GM20431 (cell line): Measurements from ENCODE around the gene CFTR.

ENCODE experiments used
- in situ Hi-C: fragments of 300-500 bp; cut with MseI, MboI; formaldehyde crosslinking; loops from one replicate; pipeline ENCODE4 v1.15.0; 2020; ENCODE audit warnings: low sequenced_read_pairs; ENCODE audit not compliant: unreplicated experiment

The CFTR gene

GRCh38 chr7:117572856-117573620 lies 93.2 kb downstream of the CFTR start:
- in situ Hi-C loops: no loop called here

GRCh38 chr7:117581424-117581823 lies 101.6 kb downstream of the CFTR start:
- in situ Hi-C loops: no loop called here

- in situ Hi-C loops: no loop called here
Observed at GRCh38 chr7:117582219-117582704, 102.4 kb downstream of the CFTR start.

GRCh38 chr7:117587931-117588330 lies 108.1 kb downstream of the CFTR start:
- in situ Hi-C loops: no loop called here

- in situ Hi-C loops: no loop called here
Observed at GRCh38 chr7:117588352-117588794, 108.5 kb downstream of the CFTR start.

- in situ Hi-C loops: no loop called here
Observed at GRCh38 chr7:117590191-117590590, 110.4 kb downstream of the CFTR start.

GRCh38 chr7:117592011-117592635 lies 112.3 kb downstream of the CFTR start:
- in situ Hi-C loops: no loop called here

GRCh38 chr7:117596134-117596533 lies 116.3 kb downstream of the CFTR start:
- in situ Hi-C loops: no loop called here

- in situ Hi-C loops: no loop called here
Observed at GRCh38 chr7:117597755-117598154, 117.9 kb downstream of the CFTR start.

GRCh38 chr7:117600911-117601310 lies 121.1 kb downstream of the CFTR start:
- in situ Hi-C loops: no loop called here

- in situ Hi-C loops: no loop called here
Observed at GRCh38 chr7:117603627-117604026, 123.8 kb downstream of the CFTR start.

- in situ Hi-C loops: no loop called here
Observed at GRCh38 chr7:117605712-117606111, 125.9 kb downstream of the CFTR start.

GRCh38 chr7:117606132-117606531 lies 126.3 kb downstream of the CFTR start:
- in situ Hi-C loops: no loop called here

GRCh38 chr7:117610396-117610795 lies 130.6 kb downstream of the CFTR start:
- in situ Hi-C loops: no loop called here

GRCh38 chr7:117612637-117613036 lies 132.8 kb downstream of the CFTR start:
- in situ Hi-C loops: no loop called here

GRCh38 chr7:117616694-117617093 lies 136.9 kb downstream of the CFTR start:
- in situ Hi-C loops: no loop called here

GRCh38 chr7:117619681-117620080 lies 139.9 kb downstream of the CFTR start:
- in situ Hi-C loops: no loop called here

GRCh38 chr7:117621075-117621618 lies 141.3 kb downstream of the CFTR start:
- in situ Hi-C loops: no loop called here

GRCh38 chr7:117623606-117624005 lies 143.8 kb downstream of the CFTR start:
- in situ Hi-C loops: no loop called here

- in situ Hi-C loops: no loop called here
Observed at GRCh38 chr7:117630501-117630900, 150.7 kb downstream of the CFTR start.

- in situ Hi-C loops: no loop called here
Observed at GRCh38 chr7:117630907-117631564, 151.2 kb downstream of the CFTR start.
